HEK293 (cell line): ENCODE results near the gene FLOT2.

ENCODE experiments used
- CTCF ChIA-PET: fragments of 350-600 bp; formaldehyde crosslinking; extraction: SDS; loops from one replicate; lab custom pipeline; 2021; ENCODE audit warnings: antibody characterized with exemption; lab: Yijun Ruan, JAX
- POLR2A ChIA-PET: fragments of 300-600 bp; formaldehyde crosslinking; extraction: SDS; loops from one replicate; lab custom pipeline; 2020; ENCODE audit warnings: antibody characterized with exemption, inconsistent platforms; lab: Yijun Ruan, JAX
- H3K27ac ChIP-seq: fragments of 200-500 bp; sonication (Bioruptor generic); 2 replicates; pipeline ENCODE4 v1.5.1; 2014; ENCODE audit warnings: low read depth, low read length, control low read depth, inconsistent platforms; ENCODE audit errors: extremely low read depth
- H3K36me3 ChIP-seq, 2 experiments: fragments of 200-500 bp in 1 of 2; sonication (Bioruptor generic) in 1 of 2; 1 replicate in 1 of 2; 2 replicates in 1 of 2; pipeline ENCODE4 v1.5.1; 2014 to 2017; ENCODE audit warnings: inconsistent platforms in 2 of 2, low read length in 2 of 2; ENCODE audit not compliant: control insufficient read depth in 2 of 2, insufficient read depth in 1 of 2
- H3K4me1 ChIP-seq: fragments of 200-500 bp; sonication (Bioruptor generic); 2 replicates; pipeline ENCODE4 v1.5.1; 2014; ENCODE audit warnings: mild to moderate bottlenecking, low read length, inconsistent platforms; ENCODE audit not compliant: control insufficient read depth, insufficient read depth
- H3K4me3 ChIP-seq: 2 replicates; pipeline ENCODE4 v1.5.1; 2011; ENCODE audit warnings: low read depth, mild to moderate bottlenecking, control low read depth, low read length, moderate library complexity
- H3K9me3 ChIP-seq: fragments of 200-500 bp; sonication (Bioruptor generic); 2 replicates; pipeline ENCODE4 v1.5.1; 2014; ENCODE audit warnings: low read depth, low read length, inconsistent platforms; ENCODE audit not compliant: control insufficient read depth, insufficient read depth
- GLIS1 ChIP-seq: fragments of 450-650 bp; formaldehyde crosslinking; IDR thresholded peaks from 2 replicates; pipeline ENCODE4 v1.5.1; 2016; ENCODE audit warnings: missing biosample characterization, missing genetic modification characterization
- KLF8 ChIP-seq: fragments of 450-650 bp; formaldehyde crosslinking; IDR thresholded peaks from 2 replicates; pipeline ENCODE4 v1.5.1; 2016; ENCODE audit warnings: missing biosample characterization, missing genetic modification characterization
- PRDM10 ChIP-seq: fragments of 450-650 bp; formaldehyde crosslinking; IDR thresholded peaks from 2 replicates; pipeline ENCODE4 v1.5.1; 2016; ENCODE audit warnings: missing biosample characterization, missing genetic modification characterization
- ZBTB49 ChIP-seq: fragments of 450-650 bp; formaldehyde crosslinking; IDR thresholded peaks from 2 replicates; pipeline ENCODE4 v1.5.1; 2016; ENCODE audit warnings: missing biosample characterization, missing genetic modification characterization, low read depth
- ZFP37 ChIP-seq: fragments of 450-650 bp; formaldehyde crosslinking; IDR thresholded peaks from 2 replicates; pipeline ENCODE4 v1.5.1; 2016; ENCODE audit warnings: missing biosample characterization, missing genetic modification characterization
- ZNF157 ChIP-seq: fragments of 450-650 bp; formaldehyde crosslinking; IDR thresholded peaks from 2 replicates; pipeline ENCODE4 v1.5.1; 2016; ENCODE audit warnings: missing biosample characterization, missing genetic modification characterization
- ZNF174 ChIP-seq: fragments of 450-650 bp; formaldehyde crosslinking; IDR thresholded peaks from 2 replicates; pipeline ENCODE4 v1.5.0; 2017; ENCODE audit warnings: missing biosample characterization, mild to moderate bottlenecking, missing genetic modification characterization
- ZNF184 ChIP-seq: fragments of 450-650 bp; IDR thresholded peaks from 2 replicates; pipeline ENCODE4 v1.5.1; 2018; ENCODE audit warnings: missing biosample characterization, mild to moderate bottlenecking, missing genetic modification characterization
- ZNF274 ChIP-seq, 2 experiments: fragments of 200-500 bp in 1 of 2; fragments of 450-650 bp in 1 of 2; sonication (Bioruptor generic) in 1 of 2; formaldehyde crosslinking in 1 of 2; IDR thresholded peaks; 2 replicates each; pipeline versions ENCODE4 v1.5.1 to v1.6.1; 2014 to 2016; ENCODE audit warnings: borderline replicate concordance in 1 of 2, inconsistent platforms in 1 of 2, low read length in 1 of 2, missing biosample characterization in 1 of 2, missing genetic modification characterization in 1 of 2
- ZNF280D ChIP-seq: fragments of 450-650 bp; formaldehyde crosslinking; IDR thresholded peaks from 2 replicates; pipeline ENCODE4 v1.5.1; 2016; ENCODE audit warnings: missing biosample characterization, missing genetic modification characterization
- ZNF335 ChIP-seq: fragments of 450-650 bp; formaldehyde crosslinking; conservative IDR thresholded peaks from 2 replicates; pipeline ENCODE4 v1.5.1; 2016; ENCODE audit warnings: missing biosample characterization, missing genetic modification characterization
- ZNF416 ChIP-seq: fragments of 450-650 bp; formaldehyde crosslinking; IDR thresholded peaks from 2 replicates; pipeline ENCODE4 v1.5.1; 2016; ENCODE audit warnings: missing biosample characterization, missing genetic modification characterization
- ZNF426 ChIP-seq: fragments of 450-650 bp; formaldehyde crosslinking; IDR thresholded peaks from 2 replicates; pipeline ENCODE4 v1.5.1; 2017; ENCODE audit warnings: missing biosample characterization, missing genetic modification characterization, mild to moderate bottlenecking, inconsistent platforms, moderate library complexity
- ZNF555 ChIP-seq: fragments of 450-650 bp; formaldehyde crosslinking; conservative IDR thresholded peaks from 2 replicates; pipeline ENCODE4 v1.5.1; 2017; ENCODE audit warnings: missing biosample characterization, mild to moderate bottlenecking, missing genetic modification characterization, inconsistent platforms
- ZNF580 ChIP-seq: fragments of 450-650 bp; formaldehyde crosslinking; IDR thresholded peaks from 2 replicates; pipeline ENCODE4 v1.5.1; 2016; ENCODE audit warnings: missing biosample characterization, missing genetic modification characterization
- ZNF600 ChIP-seq: fragments of 450-650 bp; formaldehyde crosslinking; IDR thresholded peaks from 2 replicates; pipeline ENCODE4 v1.5.1; 2016; ENCODE audit warnings: missing biosample characterization, missing genetic modification characterization
- ZNF645 ChIP-seq: fragments of 450-650 bp; formaldehyde crosslinking; IDR thresholded peaks from 2 replicates; pipeline ENCODE4; 2016; ENCODE audit warnings: missing biosample characterization, missing genetic modification characterization
- ZNF664 ChIP-seq: fragments of 450-650 bp; formaldehyde crosslinking; IDR thresholded peaks from 2 replicates; pipeline ENCODE4 v1.5.1; 2016; ENCODE audit warnings: missing biosample characterization, missing genetic modification characterization
- ZNF837 ChIP-seq: fragments of 450-650 bp; formaldehyde crosslinking; IDR thresholded peaks from 2 replicates; pipeline ENCODE4 v1.5.1; 2016; ENCODE audit warnings: missing biosample characterization, missing genetic modification characterization

Gene FLOT2

GRCh38 chr17:28864991-28865849, 32.3 kb downstream of the FLOT2 start:
- H3K36me3 ChIP-seq = peaks cover 0 to 14% of the 10 kb centered on the region in 2 experiments; a peak in 1 of 3 replicates
- TF ChIP-seq ZNF555 (tag by site-specific recombination) = no peak
- TF ChIP-seq GLIS1 (tag by site-specific recombination) = peak; percentile 72
- no peak for TF ChIP-seq ZNF580
- 0 out of 2 replicates have a peak, but pooled peaks have one; percentile 52 for TF ChIP-seq ZNF600 (tag by site-specific recombination)
- peak; percentile 57; the same call in 1 of the 2 replicates for TF ChIP-seq PRDM10 (tag by site-specific recombination)
- no peak for TF ChIP-seq ZNF184 (tag by site-specific recombination)
- TF ChIP-seq, all 188 proteins: peak for 3
- Histone ChIP-seq H3K4me3 (no peak overlapping the region), H3K4me1 (no peaks in the 10 kb centered on the region), H3K9me3 (no peaks in the 10 kb centered on the region), H3K27ac (no peak overlapping the region)
- CTCF ChIA-PET = interaction anchor here (0.7 to 4.7 kb wide), 4 partner anchors 16 to 102 kb away, joined by 3 to 23 read pairs (median 5); no protein-coding TSS in a partner anchor
- POLR2A ChIA-PET = interaction anchor here (1.0 to 1.3 kb wide), 2 partner anchors 28 to 146 kb away, joined by 3 to 6 read pairs; partner anchors contain the start of gene RPL23A

- no peaks in the 10 kb centered on the region for H3K4me1 ChIP-seq
- ChIA-PET POLR2A (interaction anchor here (0.5 to 1.0 kb wide), 2 partner anchors 29 to 112 kb away, joined by 3 to 8 read pairs; no protein-coding TSS in a partner anchor), CTCF (interaction anchor here (0.6 to 4.7 kb wide), 5 partner anchors 15 to 114 kb away, joined by 3 to 23 read pairs (median 3); no protein-coding TSS in a partner anchor)
- TF ChIP-seq ZBTB49 = no peak
- no peak for TF ChIP-seq ZNF274 (IDR thresholded peaks at IDR 0.05; ENCODE audit: low read length)
- TF ChIP-seq ZNF274 (tag by site-specific recombination; IDR thresholded peaks at IDR 0.05; ENCODE audit: borderline replicate concordance) = no peak
- no peak for TF ChIP-seq ZFP37
- TF ChIP-seq KLF8 (tag by site-specific recombination) = no peak
- TF ChIP-seq ZNF416 (tag by site-specific recombination) = no peak
- no peak for TF ChIP-seq ZNF174 (tag by site-specific recombination)
- no peak for TF ChIP-seq ZNF837 (tag by site-specific recombination)
- no peak for TF ChIP-seq ZNF600 (tag by site-specific recombination)
- no peak for TF ChIP-seq ZNF664 (tag by site-specific recombination)
- TF ChIP-seq ZNF335 (tag by site-specific recombination) = no peak
- TF ChIP-seq ZNF645 (tag by site-specific recombination) = no peak
- no peak for TF ChIP-seq ZNF157
- TF ChIP-seq ZNF426 (tag by site-specific recombination) = no peak
- TF ChIP-seq ZNF280D (tag by site-specific recombination) = no peak
- H3K36me3 ChIP-seq = peaks cover 9 to 21% of the 10 kb centered on the region in 2 experiments; a peak in 2 of 3 replicates
- H3K4me3 ChIP-seq = no peak overlapping the region
- H3K9me3 ChIP-seq = no peaks in the 10 kb centered on the region
- no peak overlapping the region for H3K27ac ChIP-seq
These were observed 33.6 kb downstream of the FLOT2 start for GRCh38 chr17:28863953-28864352.
